Kidney epithelial cell (primary cell): ENCODE results near the gene SGF29. TPM values are rescaled to one million over a fixed set of nuclear protein-coding genes. Genes with fewer than 3 reads are reported as not detected.

Experiments
- DNase-seq: peaks from one replicate; pipeline ENCODE4 v3.0.0-alpha.2; 2010; ENCODE audit warnings: low read depth
- H3K27me3 ChIP-seq: 2 replicates; pipeline ENCODE4 v1.6.0; 2011; ENCODE audit warnings: low read length; ENCODE audit not compliant: control insufficient read depth, insufficient read depth
- H3K36me3 ChIP-seq: 2 replicates; pipeline ENCODE4 v1.5.1; 2011; ENCODE audit warnings: low read length; ENCODE audit not compliant: control insufficient read depth, insufficient read depth
- H3K4me3 ChIP-seq: 2 replicates; pipeline ENCODE4 v1.5.1; 2011; ENCODE audit warnings: low read depth, mild to moderate bottlenecking, control low read depth, low read length
- CTCF ChIP-seq: IDR thresholded peaks from 2 replicates; pipeline ENCODE4 v1.5.1; 2011; ENCODE audit warnings: mild to moderate bottlenecking, moderate library complexity, low read length, control low read depth, inconsistent platforms; ENCODE audit not compliant: insufficient read depth, poor library complexity, severe bottlenecking
- total RNA-seq: library from RNA; depleted of rRNA; stranded (reverse); fragments of >200 nt; gene quantifications from 2 replicates; pipeline ENCODE4 v1.2.3, GENCODE V29; 2015

The SGF29 gene
- total RNA-seq, 1 donor from 2014 or later, result 32.5 TPM

DNA sequence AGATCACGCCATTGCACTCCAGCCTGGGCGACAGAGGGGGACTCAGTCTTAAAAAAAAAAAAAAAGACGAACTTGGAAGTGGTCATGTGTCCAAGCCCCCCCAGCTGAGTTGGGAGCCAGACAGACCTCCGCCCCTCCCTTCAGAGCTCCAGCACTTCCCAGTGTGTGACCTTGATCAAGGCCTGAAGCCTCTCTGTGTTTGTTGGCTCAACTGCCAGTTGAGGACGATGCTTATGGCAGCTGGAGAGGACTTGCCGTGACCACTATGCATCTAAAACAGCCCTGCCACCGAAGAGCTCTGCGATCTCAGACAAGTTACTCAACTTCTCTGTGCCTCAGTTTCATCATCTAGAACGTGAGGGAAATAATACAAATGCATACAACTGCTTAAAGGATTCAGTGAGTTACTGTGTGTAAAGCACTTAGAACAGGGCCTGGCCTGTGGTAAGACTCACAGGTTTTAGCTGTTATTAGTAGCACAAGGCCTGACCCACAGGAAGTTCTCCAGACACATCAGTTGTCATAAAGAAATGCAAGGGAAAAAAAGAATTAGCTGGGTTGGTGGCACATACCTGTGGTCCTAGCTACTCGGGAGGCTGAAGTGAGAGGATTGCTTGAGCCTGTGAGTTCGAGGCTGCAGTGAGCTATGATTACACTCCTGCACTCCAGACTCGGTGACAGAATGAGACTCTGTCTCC lies 40.1 kb upstream of the SGF29 start:
- H3K27me3 ChIP-seq, result no peaks in the 10 kb centered on the region
- H3K36me3 ChIP-seq, result no peaks in the 10 kb centered on the region
- TF ChIP-seq CTCF, result no peak
- H3K4me3 ChIP-seq, result no peak overlapping the region
- no peak for DNase-seq

- Histone ChIP-seq H3K36me3 (no peaks in the 10 kb centered on the region), H3K4me3 (no peak overlapping the region), H3K27me3 (no peaks in the 10 kb centered on the region)
- no peak for TF ChIP-seq CTCF
- no peak for DNase-seq
Observed at GRCh38 chr16:28514246-28514645, 39.5 kb upstream of the SGF29 start.

GRCh38 chr16:28520672-28521071 lies 33.0 kb upstream of the SGF29 start:
- Histone ChIP-seq H3K36me3 (no peaks in the 10 kb centered on the region), H3K4me3 (no peak overlapping the region), H3K27me3 (peaks cover 2% of the 10 kb centered on the region)
- no peak for DNase-seq
- no peak for TF ChIP-seq CTCF

GRCh38 chr16:28521436-28521835 lies 32.3 kb upstream of the SGF29 start:
- no peak for TF ChIP-seq CTCF
- H3K27me3 ChIP-seq, result peaks cover 2% of the 10 kb centered on the region
- H3K36me3 ChIP-seq, result no peaks in the 10 kb centered on the region
- H3K4me3 ChIP-seq, result no peak overlapping the region
- no peak for DNase-seq

GRCh38 chr16:28522792-28523191 lies 30.9 kb upstream of the SGF29 start:
- no peaks in the 10 kb centered on the region for H3K36me3 ChIP-seq
- H3K4me3 ChIP-seq, result no peak overlapping the region
- DNase-seq, result no peak
- H3K27me3 ChIP-seq, result peaks cover 2% of the 10 kb centered on the region
- TF ChIP-seq CTCF, result no peak

GRCh38 chr16:28524681-28525171 lies 29.0 kb upstream of the SGF29 start:
- Histone ChIP-seq H3K4me3 (no peak overlapping the region), H3K36me3 (no peaks in the 10 kb centered on the region), H3K27me3 (peaks cover 2% of the 10 kb centered on the region)
- no peak for TF ChIP-seq CTCF
- no peak for DNase-seq
